8988T (cell line): ENCODE measurements around the gene LAMC1.
"Not testable (repeated sequence)": the region's sequence is repeated elsewhere in the genome, so short reads cannot be mapped to it uniquely, and the experiment has no call there.

ENCODE experiments used
- DNase-seq: peaks from one replicate; pipeline ENCODE4 v3.0.0; 2011

Gene LAMC1

GRCh38 chr1:183110326-183110880 is 87.2 kb downstream of the LAMC1 start:
- no peak for DNase-seq

- DNase-seq, result no peak
Observed at GRCh38 chr1:183114441-183114840, 91.2 kb downstream of the LAMC1 start.

GRCh38 chr1:183116416-183116815 is 93.2 kb downstream of the LAMC1 start:
- no peak for DNase-seq

GRCh38 chr1:183121609-183122008 is 98.4 kb downstream of the LAMC1 start:
- no peak for DNase-seq

- DNase-seq, result no peak
Observed at GRCh38 chr1:183124259-183124658, 101.0 kb downstream of the LAMC1 start.

- DNase-seq, result no peak
Observed at GRCh38 chr1:183125279-183125999, 102.2 kb downstream of the LAMC1 start.

- DNase-seq, result no peak
Observed at GRCh38 chr1:183126000-183126366, 102.8 kb downstream of the LAMC1 start.

- no peak for DNase-seq
Observed at GRCh38 chr1:183126528-183126927, 103.3 kb downstream of the LAMC1 start.

GRCh38 chr1:183129921-183130690 is 106.9 kb downstream of the LAMC1 start:
- DNase-seq, result no peak

GRCh38 chr1:183131166-183131565 is 107.9 kb downstream of the LAMC1 start:
- DNase-seq, result no peak

- DNase-seq, result no peak
Observed at GRCh38 chr1:183135336-183135735, 112.1 kb downstream of the LAMC1 start.

- DNase-seq, result no peak
Observed at GRCh38 chr1:183137782-183138181, 114.6 kb downstream of the LAMC1 start.

GRCh38 chr1:183138301-183138700 is 115.1 kb downstream of the LAMC1 start:
- DNase-seq, result no peak

- no peak for DNase-seq
Observed at GRCh38 chr1:183139281-183139942, 116.2 kb downstream of the LAMC1 start.

- DNase-seq, result no peak
Observed at GRCh38 chr1:183140633-183141032, 117.4 kb downstream of the LAMC1 start.

- no peak for DNase-seq
Observed at GRCh38 chr1:183142171-183142570, 119.0 kb downstream of the LAMC1 start.

GRCh38 chr1:183143576-183144315 is 120.5 kb downstream of the LAMC1 start:
- no peak for DNase-seq

- DNase-seq, result no peak
Observed at GRCh38 chr1:183144752-183145151, 121.5 kb downstream of the LAMC1 start.

- no peak for DNase-seq
Observed at GRCh38 chr1:183147735-183148134, 124.5 kb downstream of the LAMC1 start.

- no peak for DNase-seq
Observed at GRCh38 chr1:183148599-183148998, 125.4 kb downstream of the LAMC1 start.

GRCh38 chr1:183149273-183149672 is 126.1 kb downstream of the LAMC1 start:
- no peak for DNase-seq

GRCh38 chr1:183150032-183150431 is 126.8 kb downstream of the LAMC1 start:
- DNase-seq, result not testable (repeated sequence)

GRCh38 chr1:183150445-183150844 is 127.2 kb downstream of the LAMC1 start:
- DNase-seq, result no peak
